Activated CD4-positive, alpha-beta memory T cell treated with anti-CD3 and anti-CD28 coated beads, Interleukin-2, amount 10 ng/mL, durations not matched to agents 7 days and 5 days (primary cell): ENCODE results near the gene SEPHS2. TPM values are rescaled to one million over a fixed set of nuclear protein-coding genes. Genes with fewer than 3 reads are reported as not detected.
"Not testable (repeated sequence)": the region's sequence is repeated elsewhere in the genome, so short reads cannot be mapped to it uniquely, and the experiment has no call there.

Experiments
- CTCF ChIA-PET: fragments of 350-600 bp; sonication (Branson Sonifier 250); formaldehyde crosslinking; loops from one replicate; lab custom pipeline; 2021; ENCODE audit warnings: antibody characterized with exemption, inconsistent platforms; lab: Charles Lee
- POLR2A ChIA-PET: fragments of 350-600 bp; sonication (Branson Sonifier 250); formaldehyde crosslinking; loops from one replicate; lab custom pipeline; 2021; ENCODE audit warnings: antibody characterized with exemption; lab: Charles Lee
- DNase-seq: peaks from one replicate; pipeline ENCODE4 v3.0.0-alpha.2; 2020
- H3K27ac Mint-ChIP-seq: one replicate; pipeline ENCODE4 v1.8.0; 2021; ENCODE audit warnings: mild to moderate bottlenecking, mixed read lengths
- H3K27me3 Mint-ChIP-seq: one replicate; pipeline ENCODE4 v1.8.0; 2021; ENCODE audit warnings: mixed read lengths
- H3K36me3 Mint-ChIP-seq: one replicate; pipeline ENCODE4 v1.8.0; 2021; ENCODE audit warnings: low read depth, mixed read lengths
- H3K4me1 Mint-ChIP-seq: one replicate; pipeline ENCODE4 v1.8.0; 2021; ENCODE audit warnings: mixed read lengths
- H3K4me3 Mint-ChIP-seq: one replicate; pipeline ENCODE4 v1.8.0; 2021; ENCODE audit warnings: mild to moderate bottlenecking, mixed read lengths
- H3K9me3 Mint-ChIP-seq: one replicate; pipeline ENCODE4 v1.8.0; 2021; ENCODE audit warnings: mixed read lengths
- total RNA-seq, 2 experiments: library from RNA; stranded (reverse); gene quantifications; one replicate each; pipeline ENCODE4 v1.2.3, GENCODE V29; 2021

The SEPHS2 gene
- total RNA-seq, 2 experiments from 2014 or later, result 56.3 to 57.8 TPM

- not testable (repeated sequence) for H3K4me3 Mint-ChIP-seq
Measured at GRCh38 chr16:30461426-30461825, 15.8 kb upstream of the SEPHS2 start.

GRCh38 chr16:30459456-30459855, 13.8 kb upstream of the SEPHS2 start:
- POLR2A ChIA-PET, result interaction anchor here (1.0 to 8.3 kb wide), 16 partner anchors 12 to 274 kb away, joined by 3 to 400 read pairs (median 6); partner anchors contain the start of genes DCTPP1, FBRS, ITGAL and PRR14
- CTCF ChIA-PET, result interaction anchor here (2.0 to 7.4 kb wide), 4 partner anchors 10 to 30 kb away, joined by 11 to 107 read pairs (median 32); partner anchors contain the start of genes DCTPP1 and ITGAL
- H3K9me3 Mint-ChIP-seq, result no peaks in the 10 kb centered on the region
- H3K4me1 Mint-ChIP-seq, result peaks cover 69% of the 10 kb centered on the region
- H3K27ac Mint-ChIP-seq, result peak overlapping the region; percentile 98
- peaks cover 2% of the 10 kb centered on the region for H3K27me3 Mint-ChIP-seq
- no peak for DNase-seq
- peaks cover 6% of the 10 kb centered on the region for H3K36me3 Mint-ChIP-seq
- H3K4me3 Mint-ChIP-seq, result no peak overlapping the region

More at GRCh38 chr16:30461426-30461825, 15.8 kb upstream of the SEPHS2 start:
- ChIA-PET POLR2A (interaction anchor here (5.8 to 8.3 kb wide), 2 partner anchors 11 to 20 kb away, joined by 38 to 400 read pairs; partner anchors contain the start of gene ITGAL), CTCF (interaction anchor here (0.6 to 7.4 kb wide), 7 partner anchors 9 to 117 kb away, joined by 3 to 107 read pairs (median 6); partner anchors contain the start of genes DCTPP1 and ITGAL)
- DNase-seq, H3K9me3 Mint-ChIP-seq, H3K27me3 Mint-ChIP-seq, H3K36me3 Mint-ChIP-seq: not testable (repeated sequence)
- H3K4me1 Mint-ChIP-seq, result peaks cover 66% of the 10 kb centered on the region
- peak overlapping the region; percentile 8 for H3K27ac Mint-ChIP-seq

GRCh38 chr16:30458561-30459394, 13.1 kb upstream of the SEPHS2 start:
- H3K36me3 Mint-ChIP-seq, result peaks cover 6% of the 10 kb centered on the region
- peaks cover 74% of the 10 kb centered on the region for H3K4me1 Mint-ChIP-seq
- ChIA-PET POLR2A (interaction anchor here (0.7 to 8.3 kb wide), 21 partner anchors 11 to 273 kb away, joined by 3 to 400 read pairs (median 5); partner anchors contain the start of genes DCTPP1, FBRS, ITGAL and PRR14), CTCF (interaction anchor here (0.6 to 7.4 kb wide), 9 partner anchors 10 to 175 kb away, joined by 3 to 107 read pairs (median 4); partner anchors contain the start of genes DCTPP1 and ITGAL)
- H3K27me3 Mint-ChIP-seq, result peaks cover 2% of the 10 kb centered on the region
- H3K4me3 Mint-ChIP-seq, result peak overlapping the region; percentile 67
- peak; percentile 95 for DNase-seq
- no peaks in the 10 kb centered on the region for H3K9me3 Mint-ChIP-seq
- H3K27ac Mint-ChIP-seq, result peak overlapping the region; percentile 98

GRCh38 chr16:30457743-30458560, 12.3 kb upstream of the SEPHS2 start:
- ChIA-PET POLR2A (interaction anchor here (0.7 to 8.3 kb wide), 24 partner anchors 11 to 272 kb away, joined by 3 to 400 read pairs (median 5); partner anchors contain the start of genes DCTPP1, FBRS, ITGAL and PRR14), CTCF (interaction anchor here (0.6 to 7.4 kb wide), 9 partner anchors 9 to 176 kb away, joined by 3 to 107 read pairs (median 4); partner anchors contain the start of genes DCTPP1 and ITGAL)
- peaks cover 6% of the 10 kb centered on the region for H3K36me3 Mint-ChIP-seq
- no peaks in the 10 kb centered on the region for H3K9me3 Mint-ChIP-seq
- peak overlapping the region; percentile 67 for H3K4me3 Mint-ChIP-seq
- no peak for DNase-seq
- H3K27me3 Mint-ChIP-seq, result peaks cover 2% of the 10 kb centered on the region
- peaks cover 73% of the 10 kb centered on the region for H3K4me1 Mint-ChIP-seq
- H3K27ac Mint-ChIP-seq, result peak overlapping the region; percentile 98

DNA sequence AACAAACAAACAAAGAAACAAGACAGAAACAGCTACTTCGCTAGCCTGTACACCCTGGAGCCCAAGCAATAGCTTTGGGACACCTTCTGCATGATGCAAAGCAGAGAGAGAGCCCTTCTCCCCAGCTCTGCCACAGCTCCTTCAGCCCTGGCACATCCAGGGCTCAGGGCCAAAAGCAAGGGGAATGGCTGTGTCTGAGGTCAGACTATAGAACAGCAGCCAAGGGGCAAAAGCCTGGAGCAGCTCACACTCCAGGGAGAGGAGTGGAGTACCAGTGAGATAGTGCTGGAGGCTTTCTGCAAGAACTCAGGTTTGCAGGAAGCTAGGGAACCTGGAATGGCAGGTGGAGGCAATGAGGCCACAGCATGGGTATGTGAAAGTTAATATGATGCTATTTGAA, 11.6 kb upstream of the SEPHS2 start:
- Mint-ChIP-seq H3K27ac (peak overlapping the region; percentile 55), H3K4me1 (peaks cover 76% of the 10 kb centered on the region), H3K36me3 (peaks cover 6% of the 10 kb centered on the region), H3K4me3 (no peak overlapping the region), H3K27me3 (peaks cover 2% of the 10 kb centered on the region), H3K9me3 (no peaks in the 10 kb centered on the region)
- DNase-seq, result no peak
- POLR2A ChIA-PET, result interaction anchor here (0.9 to 8.3 kb wide), 9 partner anchors 10 to 78 kb away, joined by 3 to 400 read pairs (median 16); partner anchors contain the start of genes DCTPP1, ITGAL, SEPHS2 and ZNF747
- CTCF ChIA-PET, result interaction anchor here (0.6 to 7.4 kb wide), 8 partner anchors 8 to 104 kb away, joined by 4 to 107 read pairs (median 7); partner anchors contain the start of genes DCTPP1, ITGAL and SEPHS2

GRCh38 chr16:30456302-30456701, 10.6 kb upstream of the SEPHS2 start:
- POLR2A ChIA-PET, result interaction anchor here (0.7 to 8.3 kb wide), 9 partner anchors 9 to 272 kb away, joined by 3 to 400 read pairs (median 16); partner anchors contain the start of genes ITGAL, SEPHS2, ZNF747 and ZNF785
- Mint-ChIP-seq H3K4me1 (peaks cover 71% of the 10 kb centered on the region), H3K36me3 (peaks cover 6% of the 10 kb centered on the region), H3K4me3 (no peak overlapping the region), H3K27me3 (peaks cover 2% of the 10 kb centered on the region), H3K27ac (no peak overlapping the region), H3K9me3 (no peaks in the 10 kb centered on the region)
- DNase-seq, result no peak
- CTCF ChIA-PET, result interaction anchor here (0.6 to 7.4 kb wide), 5 partner anchors 10 to 77 kb away, joined by 4 to 107 read pairs (median 5); partner anchors contain the start of genes DCTPP1, ITGAL and SEPHS2

DNA sequence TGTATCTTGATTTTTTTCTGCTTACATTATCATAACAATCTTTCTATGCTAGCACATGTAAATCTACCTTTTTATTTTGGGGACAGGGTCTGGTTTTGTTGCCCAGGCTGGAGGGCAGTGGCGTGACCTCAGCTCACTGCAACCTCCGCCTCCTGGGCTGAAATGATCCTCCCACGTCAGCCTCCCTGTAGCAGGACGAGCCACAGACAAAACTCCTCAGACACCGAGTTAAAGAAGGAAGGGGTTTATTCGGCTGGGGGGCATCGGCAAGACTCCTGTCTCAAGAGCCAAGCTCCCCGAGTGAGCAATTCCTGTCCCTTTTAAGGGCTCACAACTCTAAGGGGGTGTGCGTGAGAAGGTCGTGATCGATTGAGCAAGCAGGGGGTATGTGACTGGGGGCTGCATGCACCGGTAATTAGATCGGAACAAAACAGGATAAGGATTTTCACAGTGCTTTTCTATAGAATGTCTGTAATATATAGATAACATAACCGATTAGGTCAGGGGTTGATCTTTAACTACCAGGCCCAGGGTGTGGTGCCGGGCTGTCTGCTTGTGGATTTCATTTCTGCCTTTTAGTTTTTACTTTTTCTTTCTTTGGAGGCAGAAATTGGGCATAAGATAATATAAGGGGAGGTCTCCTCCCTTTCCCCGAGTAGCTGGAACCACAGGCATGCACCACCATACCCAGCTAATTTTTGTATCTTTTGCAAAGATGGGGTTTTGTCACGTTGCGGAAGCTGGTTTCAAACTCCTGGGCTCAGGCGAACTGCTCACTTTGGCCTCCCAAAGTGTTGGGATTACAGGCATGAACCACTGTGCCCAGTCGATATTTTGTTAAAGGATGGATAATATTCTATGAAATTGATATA, 7.3 kb upstream of the SEPHS2 start:
- Mint-ChIP-seq H3K4me1 (peaks cover 68% of the 10 kb centered on the region), H3K27ac (peak overlapping the region; percentile 43)
- not testable (repeated sequence) for H3K4me3 Mint-ChIP-seq, H3K27me3 Mint-ChIP-seq, DNase-seq, H3K36me3 Mint-ChIP-seq, H3K9me3 Mint-ChIP-seq
- CTCF ChIA-PET, result interaction anchor here (1.3 kb wide), 1 partner anchor 11 kb away, joined by 4 read pairs; no protein-coding TSS in a partner anchor
- POLR2A ChIA-PET, result interaction anchor here (12.7 kb wide), 1 partner anchor 21 kb away, joined by 163 read pairs; the partner anchor contains the start of gene ITGAL

- H3K4me3 Mint-ChIP-seq, result no peak overlapping the region
- no peaks in the 10 kb centered on the region for H3K27me3 Mint-ChIP-seq
- H3K9me3 Mint-ChIP-seq, result no peaks in the 10 kb centered on the region
- ChIA-PET POLR2A (interaction anchor here (1.0 to 12.7 kb wide), 5 partner anchors 9 to 49 kb away, joined by 3 to 163 read pairs (median 5); partner anchors contain the start of gene ITGAL), CTCF (interaction anchor here (0.6 to 4.2 kb wide), 22 partner anchors 11 to 267 kb away, joined by 3 to 49 read pairs (median 6); partner anchors contain the start of genes DCTPP1, ITGAL and ZNF747)
- no peak overlapping the region for H3K27ac Mint-ChIP-seq
- no peak for DNase-seq
- H3K4me1 Mint-ChIP-seq, result peaks cover 65% of the 10 kb centered on the region
- peaks cover 14% of the 10 kb centered on the region for H3K36me3 Mint-ChIP-seq
Measured at GRCh38 chr16:30449116-30449435, 3.4 kb upstream of the SEPHS2 start.

DNA sequence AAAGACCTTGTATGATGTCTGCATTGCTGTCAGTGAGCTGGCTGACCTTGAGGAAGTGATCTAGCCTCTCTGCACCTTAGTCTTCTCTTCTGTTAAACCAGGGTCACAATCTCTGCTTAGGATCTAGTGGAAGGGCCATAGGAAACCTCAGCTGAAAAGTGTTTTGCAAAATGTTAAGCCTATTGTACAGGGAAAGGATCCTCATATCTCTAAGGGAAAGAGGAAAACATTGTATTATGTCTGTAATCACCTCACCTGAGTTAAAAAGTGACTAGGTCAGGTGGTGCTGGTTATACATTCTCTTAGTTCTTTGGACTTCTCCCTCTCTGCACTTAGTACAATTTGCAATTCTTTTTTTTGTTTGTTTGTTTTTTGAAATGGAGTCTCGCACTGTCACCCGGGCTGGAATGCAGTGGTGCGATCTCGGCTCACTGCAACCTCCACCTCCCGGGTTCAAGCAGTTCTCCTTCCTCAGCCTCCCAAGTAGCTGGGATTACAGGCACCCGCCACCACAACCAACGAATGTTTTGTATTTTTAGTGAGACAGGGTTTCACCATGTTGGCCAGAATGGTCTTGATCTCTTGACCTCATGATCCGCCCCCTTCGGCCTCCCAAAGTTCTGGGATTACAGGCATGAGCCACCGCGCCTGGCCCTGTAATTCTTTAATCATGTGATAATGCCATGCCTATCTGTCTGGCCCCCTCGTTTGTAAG, 2.0 kb upstream of the SEPHS2 start:
- no peaks in the 10 kb centered on the region for H3K9me3 Mint-ChIP-seq
- POLR2A ChIA-PET, result interaction anchor here (1.0 to 12.7 kb wide), 3 partner anchors 11 to 43 kb away, joined by 4 to 163 read pairs (median 55); partner anchors contain the start of gene ITGAL

GRCh38 chr16:30446203-30446595, 525 bp upstream of the SEPHS2 start:
- no peak for DNase-seq
- POLR2A ChIA-PET, result interaction anchor here (0.7 to 12.7 kb wide), 8 partner anchors 12 to 89 kb away, joined by 3 to 163 read pairs (median 4); partner anchors contain the start of genes DCTPP1 and ITGAL
- Mint-ChIP-seq H3K9me3 (no peaks in the 10 kb centered on the region), H3K27me3 (no peaks in the 10 kb centered on the region), H3K4me3 (peak overlapping the region; percentile 89), H3K27ac (peak overlapping the region; percentile 89), H3K36me3 (peaks cover 29% of the 10 kb centered on the region), H3K4me1 (peaks cover 60% of the 10 kb centered on the region)
- CTCF ChIA-PET, result interaction anchor here (1.3 to 4.2 kb wide), 4 partner anchors 10 to 152 kb away, joined by 3 to 27 read pairs (median 4); partner anchors contain the start of gene DCTPP1

More for the DNA sequence above, 2.0 kb upstream of the SEPHS2 start:
- DNase-seq, result no peak
- Mint-ChIP-seq H3K27me3 (no peaks in the 10 kb centered on the region), H3K4me3 (no peak overlapping the region), H3K36me3 (peaks cover 26% of the 10 kb centered on the region), H3K27ac (no peak overlapping the region), H3K4me1 (peaks cover 69% of the 10 kb centered on the region)
- CTCF ChIA-PET, result interaction anchor here (0.7 to 4.2 kb wide), 6 partner anchors 12 to 151 kb away, joined by 3 to 49 read pairs (median 4); partner anchors contain the start of gene DCTPP1
